ENCODE results near the gene IFNAR1.

DNA sequence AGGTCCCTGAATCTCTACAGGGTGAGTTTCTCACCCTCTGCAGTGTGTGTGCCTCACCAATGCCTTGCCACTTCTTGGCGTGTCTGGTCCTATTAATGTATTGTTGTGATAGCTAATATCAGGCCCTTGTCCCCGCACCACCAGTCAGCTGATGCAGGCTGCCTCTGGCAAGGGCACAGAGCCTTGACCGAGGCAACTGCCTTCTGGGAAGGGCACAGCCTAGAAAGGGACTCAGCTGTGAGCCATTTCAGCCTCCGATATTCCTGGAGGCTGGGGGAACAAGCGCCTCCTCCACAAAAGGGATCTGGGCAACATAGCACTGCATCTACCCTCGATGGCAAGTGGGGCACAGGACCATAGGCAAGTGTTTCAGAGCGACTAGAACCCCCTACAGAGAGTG lies 31.6 kb upstream of the IFNAR1 start:
- TF ChIP-seq POLR2A (IDR thresholded peaks at IDR 0.05) (no peak), CTCF (IDR thresholded peaks at IDR 0.05) (no peak)
